Tibial artery (tissue), 4 donors: Measurements from ENCODE around the gene ANKAR.

ENCODE experiments used
- DNase-seq, 2 donors: peaks; one replicate each; pipeline ENCODE4 v3.0.0-alpha.2; 2019
- H3K27ac ChIP-seq, 2 donors: fragments of 200-600 bp; sonication (generic) in 1 of 2; 1 replicate in 1 of 2; 2 replicates in 1 of 2; pipeline ENCODE4 v1.5.1; 2018 to 2019; ENCODE audit warnings: mild to moderate bottlenecking in 1 of 2
- H3K27me3 ChIP-seq, 2 donors: fragments of 200-600 bp; sonication (generic) in 1 of 2; one replicate each; pipeline versions ENCODE4 v1.5.1 to v1.6.0; 2016 to 2019
- H3K36me3 ChIP-seq, 3 donors: fragments of 200-600 bp; sonication (generic) in 2 of 3; one replicate each; pipeline ENCODE4 v1.5.1; 2016 to 2019; ENCODE audit warnings: mild to moderate bottlenecking in 2 of 3
- H3K4me1 ChIP-seq, 4 donors: fragments of 200-600 bp; sonication (generic) in 2 of 4; 1 replicate in 3 of 4; 2 replicates in 1 of 4; pipeline ENCODE4 v1.5.1; 2016 to 2019
- H3K4me3 ChIP-seq, 2 donors: fragments of 200-600 bp; sonication (generic) in 1 of 2; 1 replicate in 1 of 2; 2 replicates in 1 of 2; pipeline ENCODE4 v1.5.1; 2018 to 2019; ENCODE audit warnings: mild to moderate bottlenecking in 2 of 2
- H3K9me3 ChIP-seq, 3 donors: fragments of 200-600 bp; sonication (generic) in 1 of 3; one replicate each; pipeline ENCODE4 v1.5.1; 2016 to 2019
- CTCF ChIP-seq, 2 experiments: fragments of 200-600 bp in 1 of 2; fragments of 450-650 bp in 1 of 2; IDR thresholded peaks; one replicate each; pipeline ENCODE4 v1.5.1; 2017 to 2019; ENCODE audit warnings: antibody characterized with exemption in 2 of 2, mild to moderate bottlenecking in 1 of 2, moderate library complexity in 1 of 2
- intact Hi-C: fragments of 100-400 bp; cut with DNase I; formaldehyde crosslinking; loops from one replicate; pipeline ENCODE4 v1.15.0; 2023; ENCODE audit warnings: low total_unique reads

Gene ANKAR

GRCh38 chr2:189629531-189630453 lies 44.7 kb upstream of the ANKAR start:
- intact Hi-C loops = no loop called here
- Histone ChIP-seq H3K27ac (no peak overlapping the region), H3K4me1 (peaks cover 0 to 13% (median 0%) of the 10 kb centered on the region in 4 donors), H3K9me3 (no peaks in the 10 kb centered on the region), H3K4me3 (no peak overlapping the region), H3K36me3 (no peaks in the 10 kb centered on the region), H3K27me3 (no peaks in the 10 kb centered on the region)
- DNase-seq = no peak
- TF ChIP-seq CTCF (IDR thresholded peaks at IDR 0.05) = no peak

GRCh38 chr2:189631849-189632248 lies 42.6 kb upstream of the ANKAR start:
- no peaks in the 10 kb centered on the region for H3K36me3 ChIP-seq
- H3K27ac ChIP-seq = no peak overlapping the region
- DNase-seq = no peak
- H3K4me1 ChIP-seq = peaks cover 0 to 13% (median 0%) of the 10 kb centered on the region in 4 donors
- H3K9me3 ChIP-seq = no peaks in the 10 kb centered on the region
- H3K4me3 ChIP-seq = no peak overlapping the region
- no peaks in the 10 kb centered on the region for H3K27me3 ChIP-seq
- no peak for TF ChIP-seq CTCF (IDR thresholded peaks at IDR 0.05)
- intact Hi-C loops = no loop called here

- no peak overlapping the region for H3K27ac ChIP-seq
- no peak for DNase-seq
- H3K4me1 ChIP-seq = peaks cover 0 to 13% (median 0%) of the 10 kb centered on the region in 4 donors
- no peaks in the 10 kb centered on the region for H3K27me3 ChIP-seq
- no peak overlapping the region for H3K4me3 ChIP-seq
- TF ChIP-seq CTCF (IDR thresholded peaks at IDR 0.05) = no peak
- H3K36me3 ChIP-seq = no peaks in the 10 kb centered on the region
- no peaks in the 10 kb centered on the region for H3K9me3 ChIP-seq
- intact Hi-C loops = no loop called here
Measured at GRCh38 chr2:189633392-189633811, 41.1 kb upstream of the ANKAR start.

GRCh38 chr2:189635353-189635752 lies 39.1 kb upstream of the ANKAR start:
- Histone ChIP-seq H3K9me3 (no peaks in the 10 kb centered on the region), H3K27ac (no peak overlapping the region), H3K36me3 (no peaks in the 10 kb centered on the region), H3K4me3 (no peak overlapping the region), H3K27me3 (no peaks in the 10 kb centered on the region), H3K4me1 (peaks cover 0 to 5% (median 0%) of the 10 kb centered on the region in 4 donors)
- intact Hi-C loops = no loop called here
- DNase-seq = no peak
- no peak for TF ChIP-seq CTCF (IDR thresholded peaks at IDR 0.05)

- no peak for DNase-seq
- Histone ChIP-seq H3K4me3 (no peak overlapping the region), H3K27me3 (no peaks in the 10 kb centered on the region), H3K4me1 (peaks cover 0 to 5% (median 0%) of the 10 kb centered on the region in 4 donors), H3K36me3 (no peaks in the 10 kb centered on the region), H3K9me3 (no peaks in the 10 kb centered on the region), H3K27ac (no peak overlapping the region)
- intact Hi-C loops = no loop called here
- no peak for TF ChIP-seq CTCF (IDR thresholded peaks at IDR 0.05)
Measured at GRCh38 chr2:189638301-189639006, 36.0 kb upstream of the ANKAR start.
